ENCODE data around the gene NUP50. TPM values are rescaled to one million over a fixed set of nuclear protein-coding genes. Genes with fewer than 3 reads are reported as not detected.

NUP50 gene
- polyA plus RNA-seq, 1 donor (not counting 4 experiments of a cell fraction or from before 2014, with no cell fraction given), result 28.1 TPM

DNA sequence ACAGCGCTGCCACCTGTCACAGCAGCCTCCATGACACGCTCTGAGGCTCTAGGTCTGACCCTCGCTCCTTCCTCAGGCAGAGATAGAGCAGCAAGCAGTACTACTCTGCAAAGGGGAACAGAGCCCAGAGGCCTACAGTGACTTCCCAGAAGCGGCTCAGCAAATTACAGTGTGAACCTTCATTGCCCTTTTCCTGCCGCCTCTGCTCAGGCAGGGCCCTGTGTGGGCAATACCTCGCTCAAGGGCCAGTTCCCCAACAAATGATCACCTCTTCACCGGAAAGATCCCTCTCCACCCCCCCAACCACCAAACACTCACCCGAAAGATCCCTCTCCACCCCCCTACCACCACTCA is 64.7 kb downstream of the NUP50 start:
- H4K20me1 ChIP-seq (ENCODE audit: control insufficient read depth, extremely low read depth, insufficient read depth, low read length), result no peaks in the 10 kb centered on the region
- H3K9me3 ChIP-seq (ENCODE audit: control insufficient read depth, low read depth, low read length), result no peaks in the 10 kb centered on the region
- peaks cover 78% of the 10 kb centered on the region for H3K79me2 ChIP-seq (ENCODE audit: control insufficient read depth, insufficient read depth, low read length)
- no peak overlapping the region for H3K27ac ChIP-seq (ENCODE audit: control insufficient read depth, insufficient read depth, low read length)
- H3K4me1 ChIP-seq (ENCODE audit: control insufficient read depth, extremely low read depth, insufficient read depth, low read length), result peaks cover 42% of the 10 kb centered on the region
- TF ChIP-seq, protein P1, sequence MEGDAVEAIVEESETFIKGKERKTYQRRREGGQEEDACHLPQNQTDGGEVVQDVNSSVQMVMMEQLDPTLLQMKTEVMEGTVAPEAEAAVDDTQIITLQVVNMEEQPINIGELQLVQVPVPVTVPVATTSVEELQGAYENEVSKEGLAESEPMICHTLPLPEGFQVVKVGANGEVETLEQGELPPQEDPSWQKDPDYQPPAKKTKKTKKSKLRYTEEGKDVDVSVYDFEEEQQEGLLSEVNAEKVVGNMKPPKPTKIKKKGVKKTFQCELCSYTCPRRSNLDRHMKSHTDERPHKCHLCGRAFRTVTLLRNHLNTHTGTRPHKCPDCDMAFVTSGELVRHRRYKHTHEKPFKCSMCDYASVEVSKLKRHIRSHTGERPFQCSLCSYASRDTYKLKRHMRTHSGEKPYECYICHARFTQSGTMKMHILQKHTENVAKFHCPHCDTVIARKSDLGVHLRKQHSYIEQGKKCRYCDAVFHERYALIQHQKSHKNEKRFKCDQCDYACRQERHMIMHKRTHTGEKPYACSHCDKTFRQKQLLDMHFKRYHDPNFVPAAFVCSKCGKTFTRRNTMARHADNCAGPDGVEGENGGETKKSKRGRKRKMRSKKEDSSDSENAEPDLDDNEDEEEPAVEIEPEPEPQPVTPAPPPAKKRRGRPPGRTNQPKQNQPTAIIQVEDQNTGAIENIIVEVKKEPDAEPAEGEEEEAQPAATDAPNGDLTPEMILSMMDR (optimal IDR thresholded peaks at IDR 0.05 in 1 of 3, IDR thresholded peaks at IDR 0.05 in 1 of 3, conservative IDR thresholded peaks at IDR 0.05 in 1 of 3; ENCODE audit: extremely low read depth in 1 of 3, insufficient read depth in 2 of 3, low read length in 3 of 3), result no peak
- no peak overlapping the region for H2AFZ ChIP-seq (ENCODE audit: control insufficient read depth, low read length)
- no peak overlapping the region for H3K4me2 ChIP-seq (ENCODE audit: control insufficient read depth, extremely low read depth, insufficient read depth, low read depth, low read length)
- dilution Hi-C loops (cut with MboI; ENCODE audit: extremely low pct_ligation_motif_present, low sequenced_read_pairs), result no loop called here
- peaks cover 15 to 20% of the 10 kb centered on the region in 2 experiments for H3K36me3 ChIP-seq (ENCODE audit: control insufficient read depth in 2 of 2, extremely low read depth in 1 of 2, insufficient read depth in 2 of 2, low read length in 2 of 2)
- no peak for FAIRE-seq
- H3K27me3 ChIP-seq (ENCODE audit: control insufficient read depth, extremely low read depth, insufficient read depth, low read length), result no peaks in the 10 kb centered on the region
- peaks cover 2% of the 10 kb centered on the region for H3K9me1 ChIP-seq (ENCODE audit: control insufficient read depth, extremely low read depth, insufficient read depth, low read length)
- DNase-seq (ENCODE audit: low read depth, low spot score), result no peak
- no peak overlapping the region for H3K4me3 ChIP-seq (ENCODE audit: control insufficient read depth in 2 of 3, extremely low read depth in 1 of 3, insufficient read depth in 2 of 3, low read depth in 1 of 3, low read length in 3 of 3)
- no peak overlapping the region for H3K9ac ChIP-seq (ENCODE audit: control insufficient read depth, extremely low read depth, insufficient read depth, low read length)

DNA sequence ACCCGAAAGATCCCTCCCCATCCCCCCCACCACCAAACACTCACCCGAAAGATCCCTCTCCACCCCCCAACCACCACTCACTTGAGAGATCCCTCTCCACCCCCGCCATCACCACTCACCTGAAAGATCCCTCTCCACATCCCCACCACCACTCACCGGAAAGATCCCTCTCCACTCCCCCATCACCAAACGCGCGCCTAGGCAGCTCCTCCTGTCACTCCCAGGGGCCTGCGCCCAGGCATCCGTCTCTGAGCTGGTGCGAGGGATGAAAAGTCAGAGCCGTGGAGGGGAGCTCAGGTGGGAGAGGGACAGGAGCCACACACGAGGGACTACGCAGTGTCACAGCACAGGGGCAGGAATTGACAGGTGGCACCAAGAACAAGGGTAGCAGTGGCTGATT is 65.5 kb downstream of the NUP50 start:
- Histone ChIP-seq H2AFZ (ENCODE audit: control insufficient read depth, low read length) (no peak overlapping the region), H3K9ac (ENCODE audit: control insufficient read depth, extremely low read depth, insufficient read depth, low read length) (no peak overlapping the region), H3K79me2 (ENCODE audit: control insufficient read depth, insufficient read depth, low read length) (peaks cover 78% of the 10 kb centered on the region), H4K20me1 (ENCODE audit: control insufficient read depth, extremely low read depth, insufficient read depth, low read length) (no peaks in the 10 kb centered on the region), H3K9me3 (ENCODE audit: control insufficient read depth, low read depth, low read length) (no peaks in the 10 kb centered on the region), H3K4me1 (ENCODE audit: control insufficient read depth, extremely low read depth, insufficient read depth, low read length) (peaks cover 42% of the 10 kb centered on the region), H3K27ac (ENCODE audit: control insufficient read depth, insufficient read depth, low read length) (no peak overlapping the region), H3K27me3 (ENCODE audit: control insufficient read depth, extremely low read depth, insufficient read depth, low read length) (no peaks in the 10 kb centered on the region), H3K4me3 (ENCODE audit: control insufficient read depth in 2 of 3, extremely low read depth in 1 of 3, insufficient read depth in 2 of 3, low read depth in 1 of 3, low read length in 3 of 3) (no peak overlapping the region), H3K36me3 (ENCODE audit: control insufficient read depth in 2 of 2, extremely low read depth in 1 of 2, insufficient read depth in 2 of 2, low read length in 2 of 2) (peaks cover 17 to 21% of the 10 kb centered on the region in 2 experiments), H3K4me2 (ENCODE audit: control insufficient read depth, extremely low read depth, insufficient read depth, low read depth, low read length) (no peak overlapping the region), H3K9me1 (ENCODE audit: control insufficient read depth, extremely low read depth, insufficient read depth, low read length) (no peaks in the 10 kb centered on the region)
- no peak for TF ChIP-seq EZH2 (IDR thresholded peaks at IDR 0.05; ENCODE audit: low read length)
- TF ChIP-seq, protein P1 (optimal IDR thresholded peaks at IDR 0.05 in 1 of 3, IDR thresholded peaks at IDR 0.05 in 1 of 3, conservative IDR thresholded peaks at IDR 0.05 in 1 of 3; ENCODE audit: extremely low read depth in 1 of 3, insufficient read depth in 2 of 3, low read length in 3 of 3), result no peak
- FAIRE-seq, result no peak
- dilution Hi-C loops (cut with MboI; ENCODE audit: extremely low pct_ligation_motif_present, low sequenced_read_pairs), result no loop called here
- DNase-seq (ENCODE audit: low read depth, low spot score), result no peak
